ENCODE results near the gene TRIM47. TPM values are rescaled to one million over a fixed set of nuclear protein-coding genes. Genes with fewer than 3 reads are reported as not detected.

The TRIM47 gene
- total and polyA plus RNA-seq, 2 of the 13 experiments (the other 11 are each of a cell fraction or from before 2014, with no cell fraction given), result 33.5 to 82.0 TPM

DNA sequence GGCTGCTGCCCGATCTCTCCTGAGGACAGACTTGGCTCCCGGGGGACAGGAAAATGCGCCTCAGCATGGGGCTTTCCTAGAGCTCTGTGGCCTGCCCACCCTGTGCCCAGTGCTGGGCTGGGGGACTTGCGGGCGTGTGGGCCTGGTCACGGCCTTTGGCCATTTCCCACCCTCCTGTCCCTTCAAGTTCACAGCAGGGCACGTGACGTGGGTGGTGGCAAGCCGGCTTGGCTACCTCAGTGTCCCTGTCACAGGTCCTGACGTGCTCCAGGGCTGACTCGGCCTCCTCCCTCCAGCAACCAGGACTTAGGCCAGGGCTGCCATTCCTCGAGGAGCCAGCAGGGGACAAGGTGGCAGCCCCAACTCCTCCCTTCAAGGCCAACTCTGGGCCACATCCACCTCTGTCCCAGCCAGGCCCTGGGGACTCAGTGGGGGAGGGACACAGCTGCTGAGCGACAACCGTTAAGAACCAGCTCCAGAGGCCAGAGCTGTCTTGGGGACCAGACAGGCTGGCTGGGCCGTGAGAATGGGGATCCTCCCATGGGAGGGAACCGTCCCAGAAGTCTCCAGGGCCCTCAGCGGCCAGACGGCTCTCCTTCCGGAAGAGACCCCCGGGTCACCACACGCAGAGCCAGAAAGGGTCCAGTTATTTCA lies 33.2 kb downstream of the TRIM47 start (continued):
- TF ChIP-seq ZBTB1 (CRISPR knock-in tag; IDR thresholded peaks at IDR 0.05; ENCODE audit: borderline replicate concordance) (no peak), ZNF792 (CRISPR knock-in tag; IDR thresholded peaks at IDR 0.05) (peak; percentile 71), JUND (CRISPR knock-in tag; IDR thresholded peaks at IDR 0.05) (0 out of 2 replicates have a peak, but pooled peaks have one; percentile 7), SIX4 (CRISPR knock-in tag; IDR thresholded peaks at IDR 0.05) (no peak), FOXJ3 (CRISPR knock-in tag; IDR thresholded peaks at IDR 0.05; ENCODE audit: borderline replicate concordance) (no peak), ZNF205 (CRISPR knock-in tag; IDR thresholded peaks at IDR 0.05) (peak; percentile 69; the same call in 1 of the 2 replicates), CAMTA2 (CRISPR knock-in tag; IDR thresholded peaks at IDR 0.05; ENCODE audit: borderline replicate concordance) (no peak), ZXDC (CRISPR knock-in tag; IDR thresholded peaks at IDR 0.05) (no peak), HNRNPH1 (optimal IDR thresholded peaks at IDR 0.05; ENCODE audit: low read depth, low read length) (peak; percentile 26), HOXA9 (CRISPR knock-in tag; IDR thresholded peaks at IDR 0.05; ENCODE audit: borderline replicate concordance) (no peak), PATZ1 (CRISPR knock-in tag; IDR thresholded peaks at IDR 0.05) (peak; percentile 90), ZNF598 (CRISPR knock-in tag; IDR thresholded peaks at IDR 0.05; ENCODE audit: borderline replicate concordance) (no peak)
- TF ChIP-seq, protein P1, sequence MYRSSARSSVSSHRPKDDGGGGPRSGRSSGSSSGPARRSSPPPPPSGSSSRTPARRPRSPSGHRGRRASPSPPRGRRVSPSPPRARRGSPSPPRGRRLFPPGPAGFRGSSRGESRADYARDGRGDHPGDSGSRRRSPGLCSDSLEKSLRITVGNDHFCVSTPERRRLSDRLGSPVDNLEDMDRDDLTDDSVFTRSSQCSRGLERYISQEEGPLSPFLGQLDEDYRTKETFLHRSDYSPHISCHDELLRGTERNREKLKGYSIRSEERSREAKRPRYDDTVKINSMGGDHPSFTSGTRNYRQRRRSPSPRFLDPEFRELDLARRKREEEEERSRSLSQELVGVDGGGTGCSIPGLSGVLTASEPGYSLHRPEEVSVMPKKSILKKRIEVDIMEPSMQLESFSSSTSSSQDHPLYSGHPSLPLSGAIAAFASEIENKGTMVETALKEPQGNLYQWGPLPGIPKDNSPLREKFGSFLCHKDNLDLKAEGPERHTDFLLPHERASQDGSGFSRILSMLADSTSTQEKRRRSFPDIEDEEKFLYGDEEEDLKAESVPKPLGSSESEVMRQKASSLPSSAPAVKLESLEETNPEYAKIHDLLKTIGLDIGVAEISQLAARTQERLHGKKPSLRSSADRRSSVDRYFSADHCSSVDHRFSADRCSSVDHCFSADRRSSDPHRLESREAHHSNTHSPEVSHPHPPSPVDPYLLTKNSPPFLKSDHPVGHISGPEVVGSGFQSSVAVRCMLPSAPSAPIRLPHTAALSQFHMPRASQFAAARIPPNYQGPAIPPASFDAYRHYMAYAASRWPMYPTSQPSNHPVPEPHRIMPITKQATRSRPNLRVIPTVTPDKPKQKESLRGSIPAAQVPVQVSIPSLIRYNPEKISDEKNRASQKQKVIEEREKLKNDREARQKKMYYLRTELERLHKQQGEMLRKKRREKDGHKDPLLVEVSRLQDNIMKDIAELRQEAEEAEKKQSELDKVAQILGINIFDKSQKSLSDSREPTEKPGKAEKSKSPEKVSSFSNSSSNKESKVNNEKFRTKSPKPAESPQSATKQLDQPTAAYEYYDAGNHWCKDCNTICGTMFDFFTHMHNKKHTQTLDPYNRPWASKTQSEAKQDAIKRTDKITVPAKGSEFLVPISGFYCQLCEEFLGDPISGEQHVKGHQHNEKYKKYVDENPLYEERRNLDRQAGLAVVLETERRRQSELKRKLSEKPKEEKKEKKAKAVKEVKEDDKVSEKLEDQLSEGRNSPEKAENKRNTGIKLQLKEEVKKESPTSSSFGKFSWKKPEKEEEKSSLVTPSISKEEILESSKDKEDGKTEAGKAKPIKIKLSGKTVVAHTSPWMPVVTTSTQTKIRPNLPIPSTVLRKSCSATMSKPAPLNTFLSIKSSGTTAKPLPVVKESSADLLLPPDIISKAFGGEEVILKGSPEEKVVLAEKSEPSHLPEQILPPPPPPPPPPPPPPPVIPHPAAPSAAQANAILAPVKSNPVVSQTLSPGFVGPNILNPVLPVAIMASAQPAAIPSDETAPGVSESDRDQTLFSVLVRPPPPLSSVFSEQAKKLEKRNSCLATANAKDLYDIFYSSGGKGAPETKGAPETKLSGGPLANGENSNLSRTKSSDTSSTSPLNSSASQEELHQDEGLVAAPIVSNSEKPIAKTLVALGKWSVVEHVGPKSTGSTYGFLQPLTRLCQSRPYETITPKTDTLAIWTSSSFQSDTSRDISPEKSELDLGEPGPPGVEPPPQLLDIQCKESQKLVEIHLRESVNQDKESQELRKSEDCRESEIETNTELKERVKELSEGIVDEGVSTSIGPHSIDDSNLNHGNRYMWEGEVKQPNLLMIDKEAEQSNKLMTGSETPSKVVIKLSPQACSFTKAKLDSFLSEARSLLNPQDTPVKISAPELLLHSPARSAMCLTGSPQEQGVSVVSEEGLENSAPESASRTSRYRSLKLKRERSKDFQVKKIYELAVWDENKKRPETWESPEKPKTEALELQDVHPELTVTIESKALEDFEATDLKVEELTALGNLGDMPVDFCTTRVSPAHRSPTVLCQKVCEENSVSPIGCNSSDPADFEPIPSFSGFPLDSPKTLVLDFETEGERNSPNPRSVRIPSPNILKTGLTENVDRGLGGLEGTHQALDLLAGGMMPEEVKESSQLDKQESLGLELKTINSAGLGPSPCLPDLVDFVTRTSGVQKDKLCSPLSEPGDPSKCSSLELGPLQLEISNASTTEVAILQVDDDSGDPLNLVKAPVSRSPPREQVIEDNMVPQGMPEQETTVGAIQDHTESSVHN (CRISPR knock-in tag; IDR thresholded peaks at IDR 0.05), result peak; percentile 57; the same call in 1 of the 2 replicates
- TF ChIP-seq, protein P2, sequence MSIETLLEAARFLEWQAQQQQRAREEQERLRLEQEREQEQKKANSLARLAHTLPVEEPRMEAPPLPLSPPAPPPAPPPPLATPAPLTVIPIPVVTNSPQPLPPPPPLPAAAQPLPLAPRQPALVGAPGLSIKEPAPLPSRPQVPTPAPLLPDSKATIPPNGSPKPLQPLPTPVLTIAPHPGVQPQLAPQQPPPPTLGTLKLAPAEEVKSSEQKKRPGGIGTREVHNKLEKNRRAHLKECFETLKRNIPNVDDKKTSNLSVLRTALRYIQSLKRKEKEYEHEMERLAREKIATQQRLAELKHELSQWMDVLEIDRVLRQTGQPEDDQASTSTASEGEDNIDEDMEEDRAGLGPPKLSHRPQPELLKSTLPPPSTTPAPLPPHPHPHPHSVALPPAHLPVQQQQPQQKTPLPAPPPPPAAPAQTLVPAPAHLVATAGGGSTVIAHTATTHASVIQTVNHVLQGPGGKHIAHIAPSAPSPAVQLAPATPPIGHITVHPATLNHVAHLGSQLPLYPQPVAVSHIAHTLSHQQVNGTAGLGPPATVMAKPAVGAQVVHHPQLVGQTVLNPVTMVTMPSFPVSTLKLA (IDR thresholded peaks at IDR 0.05), result no peak

Data from HepG2 (cell line).